SK-N-SH (cell line): ENCODE data around the gene DLX6. TPM values are rescaled to one million over a fixed set of nuclear protein-coding genes. Genes with fewer than 3 reads are reported as not detected.

Source experiments
- CTCF ChIA-PET: fragments of 300-600, 350-600 bp; formaldehyde crosslinking; extraction: SDS; loops from one replicate; lab custom pipeline; 2021; lab: Yijun Ruan, JAX
- POLR2A ChIA-PET: fragments of 350-600 bp; sonication (Branson Sonifier 250); formaldehyde crosslinking; extraction: SDS; loops from one replicate; lab custom pipeline; 2020; ENCODE audit warnings: antibody characterized with exemption, inconsistent platforms; lab: Yijun Ruan, JAX
- DNase-seq: peaks from one replicate; pipeline ENCODE4 v3.0.0; 2012
- H2AFZ ChIP-seq: fragments of 200-600 bp; sonication (generic); 2 replicates; pipeline ENCODE4 v1.8.1; 2016; ENCODE audit warnings: antibody characterized with exemption, mild to moderate bottlenecking, low read depth
- H3F3A ChIP-seq: fragments of 200-600 bp; sonication (generic); replicated peaks from 2 replicates; pipeline ENCODE3; 2016; ENCODE audit warnings: antibody characterized with exemption, mild to moderate bottlenecking; ENCODE audit not compliant: insufficient read depth
- H3K27ac ChIP-seq, 2 experiments: fragments of 200-500 bp in 1 of 2; fragments of 200-600 bp in 1 of 2; sonication (Bioruptor generic) in 1 of 2; sonication (generic), shearing (Covaris generic) in 1 of 2; 2 replicates each; pipeline versions ENCODE4 v1.5.1 to v1.6.1; 2014 to 2016; ENCODE audit warnings: low read depth in 2 of 2, inconsistent platforms in 1 of 2, low read length in 1 of 2, mild to moderate bottlenecking in 1 of 2, mixed read lengths in 1 of 2
- H3K27me3 ChIP-seq: fragments of 200-600 bp; sonication (generic), shearing (Covaris generic); 2 replicates; pipeline ENCODE4 v1.6.1; 2016; ENCODE audit warnings: mixed run types; ENCODE audit not compliant: insufficient read depth
- H3K36me3 ChIP-seq, 2 experiments: fragments of 200-500 bp in 1 of 2; fragments of 200-600 bp in 1 of 2; sonication (Bioruptor generic) in 1 of 2; sonication (generic) in 1 of 2; replicated peaks in 1 of 2; 2 replicates each; pipeline versions ENCODE3 to v1.5.1; 2014 to 2016; ENCODE audit warnings: low read length in 1 of 2, mild to moderate bottlenecking in 1 of 2; ENCODE audit not compliant: insufficient read depth in 2 of 2, control insufficient read depth in 1 of 2
- H3K4me1 ChIP-seq, 2 experiments: fragments of 200-500 bp in 1 of 2; fragments of 200-600 bp in 1 of 2; sonication (Bioruptor generic) in 1 of 2; sonication (generic), shearing (Covaris generic) in 1 of 2; 2 replicates each; pipeline versions ENCODE4 v1.5.1 to v1.6.1; 2014 to 2016; ENCODE audit warnings: low read depth in 1 of 2, low read length in 1 of 2, mixed run types in 1 of 2; ENCODE audit not compliant: insufficient read depth in 2 of 2, control insufficient read depth in 1 of 2
- H3K4me2 ChIP-seq: fragments of 200-600 bp; sonication (generic), shearing (Covaris generic); 2 replicates; pipeline ENCODE4 v1.6.1; 2017; ENCODE audit warnings: mixed run types
- H3K4me3 ChIP-seq, 2 experiments: fragments of 200-500 bp in 1 of 2; fragments of 200-600 bp in 1 of 2; sonication (Bioruptor generic) in 1 of 2; sonication (generic), shearing (Covaris generic) in 1 of 2; 2 replicates each; pipeline versions ENCODE4 v1.5.1 to v1.8.1; 2014 to 2016; ENCODE audit warnings: low read depth in 2 of 2, inconsistent platforms in 1 of 2, low read length in 1 of 2, mild to moderate bottlenecking in 1 of 2, mixed read lengths in 1 of 2, moderate library complexity in 1 of 2
- H3K79me2 ChIP-seq: fragments of 200-600 bp; sonication (generic); 2 replicates; pipeline ENCODE4 v1.8.1; 2017; ENCODE audit warnings: mild to moderate bottlenecking; ENCODE audit not compliant: insufficient read depth
- H3K9ac ChIP-seq: fragments of 200-600 bp; sonication (generic); 2 replicates; pipeline ENCODE4 v1.6.1; 2017; ENCODE audit warnings: mixed run types
- H3K9me2 ChIP-seq: fragments of 200-600 bp; sonication (generic); 2 replicates; pipeline ENCODE4 v1.6.1; 2017; ENCODE audit warnings: mixed run types
- H3K9me3 ChIP-seq: fragments of 200-600 bp; sonication (generic); 2 replicates; pipeline ENCODE4 v1.6.1; 2017; ENCODE audit warnings: mixed run types, mild to moderate bottlenecking, moderate library complexity
- H4K20me1 ChIP-seq: fragments of 200-600 bp; sonication (generic); 2 replicates; pipeline ENCODE4 v1.6.1; 2017; ENCODE audit warnings: mild to moderate bottlenecking, mixed run types; ENCODE audit not compliant: insufficient read depth
- ELF1 ChIP-seq: IDR thresholded peaks from 2 replicates; pipeline ENCODE4 v1.4.0; 2012
- EZH2phosphoT487 ChIP-seq: fragments of 200-600 bp; sonication (generic); IDR thresholded peaks from 2 replicates; pipeline ENCODE4 v1.6.1; 2017; ENCODE audit warnings: low read depth, mixed run types, mild to moderate bottlenecking, antibody characterized with exemption, moderate library complexity, borderline replicate concordance
- FOSL2 ChIP-seq: IDR thresholded peaks from 2 replicates; pipeline ENCODE4 v1.4.0; 2012; ENCODE audit warnings: low read depth, mild to moderate bottlenecking, moderate library complexity, borderline replicate concordance
- FOXM1 ChIP-seq: IDR thresholded peaks from 2 replicates; pipeline ENCODE4 v1.4.0; 2012; ENCODE audit warnings: low read depth, mild to moderate bottlenecking
- GABPA ChIP-seq: IDR thresholded peaks from 2 replicates; pipeline ENCODE4 v1.4.0; 2012; ENCODE audit warnings: low read depth, mild to moderate bottlenecking
- GATA2 ChIP-seq: sonication (generic); formaldehyde crosslinking; IDR thresholded peaks from 2 replicates; pipeline ENCODE4 v1.5.0; 2020; ENCODE audit warnings: mild to moderate bottlenecking, missing genetic modification reagents
- IRF3 ChIP-seq: fragments of 150-350 bp; IDR thresholded peaks from 2 replicates; pipeline ENCODE4 v1.6.1; 2016; ENCODE audit warnings: mild to moderate bottlenecking, low read depth, low read length
- JUND ChIP-seq: IDR thresholded peaks from 2 replicates; pipeline ENCODE4 v1.4.0; 2012
- MAX ChIP-seq: IDR thresholded peaks from 2 replicates; pipeline ENCODE4 v1.4.0; 2012; ENCODE audit warnings: low read depth
- POLR2AphosphoS5 ChIP-seq: IDR thresholded peaks from 2 replicates; pipeline ENCODE4 v1.6.1; 2012; ENCODE audit warnings: low read depth, low read length
- RCOR1 ChIP-seq: fragments of 150-350 bp; IDR thresholded peaks from 2 replicates; pipeline ENCODE4 v1.6.1; 2017; ENCODE audit warnings: antibody characterized with exemption, low read length
- SIN3A ChIP-seq: IDR thresholded peaks from 2 replicates; pipeline ENCODE4 v1.6.1; 2012; ENCODE audit warnings: low read depth, mild to moderate bottlenecking, low read length, moderate library complexity, borderline replicate concordance
- SMC3 ChIP-seq: IDR thresholded peaks from 2 replicates; pipeline ENCODE4 v1.6.1; 2012; ENCODE audit warnings: low read depth, low read length, improper control_type of control experiment
- TCF12 ChIP-seq: IDR thresholded peaks from 2 replicates; pipeline ENCODE4 v1.4.0; 2012
- TEAD4 ChIP-seq: IDR thresholded peaks from 2 replicates; pipeline ENCODE4 v1.4.0; 2012; ENCODE audit warnings: mild to moderate bottlenecking, borderline replicate concordance; ENCODE audit not compliant: insufficient read depth
- YY1 ChIP-seq: IDR thresholded peaks from 2 replicates; pipeline ENCODE4 v1.4.0; 2012; ENCODE audit warnings: low read depth, mild to moderate bottlenecking
- WGBS: methylation state at CpG from one replicate; pipeline ENCODE4 v1.1.6; 2017; ENCODE audit warnings: low lambda C conversion rate; 5-methylcytosine and 5-hydroxymethylcytosine counted together
- polyA plus RNA-seq, 3 experiments: library from polyadenylated mRNA; depleted of rRNA; stranded (reverse); fragments of >200 nt; gene quantifications; 2 replicates each; pipeline ENCODE4 v1.2.3, GENCODE V29; 2012
- TF ChIP-seq, protein P1 (sequence below): IDR thresholded peaks from 2 replicates; pipeline ENCODE4 v1.4.0; 2012; ENCODE audit warnings: low read depth, borderline replicate concordance

Gene DLX6
- polyA plus RNA-seq, 1 of the 3 experiments (the other 2 are of a cell fraction) = 0.23 TPM

DNA sequence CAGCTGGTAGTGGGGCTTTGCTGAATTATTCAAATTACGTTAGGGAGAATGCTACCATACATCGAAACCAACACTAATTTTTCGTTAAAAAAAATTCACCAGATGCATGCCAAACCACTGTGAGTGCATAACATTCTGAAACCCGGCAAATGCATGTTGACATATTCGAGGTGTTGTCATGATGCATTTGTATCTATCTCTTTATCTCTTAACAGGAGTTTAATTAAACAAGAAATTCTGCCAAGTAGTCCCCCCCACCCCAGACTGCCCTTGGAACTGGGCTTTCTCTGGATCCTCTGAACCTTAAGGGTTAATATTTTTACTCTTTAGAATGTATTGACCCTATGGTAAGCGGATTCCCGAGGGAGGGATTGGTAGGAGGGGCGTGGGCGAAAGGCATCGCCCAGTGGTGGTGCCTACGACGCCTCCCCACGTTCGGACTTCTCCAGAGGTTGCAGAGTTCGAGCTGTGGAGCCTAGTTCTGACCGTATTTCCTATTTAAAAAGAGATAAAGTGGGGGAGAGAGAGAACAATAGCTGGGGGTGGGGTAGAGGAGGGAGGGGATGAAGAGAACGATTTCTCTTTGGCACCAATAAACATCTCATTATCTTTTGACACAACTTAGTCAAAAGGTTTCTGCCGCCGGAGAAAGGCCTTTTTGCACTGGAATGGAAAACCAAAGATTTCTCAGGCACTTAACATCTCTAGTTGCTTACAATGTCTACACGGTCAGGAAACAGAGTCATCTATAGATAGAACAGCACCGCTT, 7.2 kb downstream of the DLX6 start:
- peaks cover 35% of the 10 kb centered on the region for H3K27me3 ChIP-seq
- H4K20me1 ChIP-seq = no peaks in the 10 kb centered on the region
- H3K4me2 ChIP-seq = no peak overlapping the region
- H3K9me3 ChIP-seq = no peaks in the 10 kb centered on the region
- H3K9me2 ChIP-seq = no peaks in the 10 kb centered on the region
- 69% methylated on average over 21 of the region's 21 CpGs for WGBS
- CTCF ChIA-PET = interaction anchor here (0.6 to 1.1 kb wide), 3 partner anchors 15 to 1096 kb away, joined by 3 to 4 read pairs (median 3); no protein-coding TSS in a partner anchor
- no peaks in the 10 kb centered on the region for H3K79me2 ChIP-seq
- no peak overlapping the region for H2AFZ ChIP-seq
- POLR2A ChIA-PET = interaction anchor here (1.5 kb wide), 1 partner anchor 7 kb away, joined by 4 read pairs; the partner anchor contains the start of gene DLX6
- H3K4me3 ChIP-seq = no peak overlapping the region
- H3K4me1 ChIP-seq = peaks cover 0 to 8% of the 10 kb centered on the region in 2 experiments; a peak in 3 of 4 replicates
- no peak for DNase-seq
- H3K9ac ChIP-seq = no peak overlapping the region
- no peaks in the 10 kb centered on the region for H3F3A ChIP-seq
- TF ChIP-seq FOXM1 = no peak
- no peak for TF ChIP-seq SMC3
- TF ChIP-seq EZH2phosphoT487 = no peak
- TF ChIP-seq POLR2AphosphoS5 = no peak
- TF ChIP-seq ELF1 = no peak
- no peak for TF ChIP-seq JUND
- TF ChIP-seq MAX = no peak
- no peak for TF ChIP-seq GATA2 (CRISPR knock-in tag)
- TF ChIP-seq, protein P1, sequence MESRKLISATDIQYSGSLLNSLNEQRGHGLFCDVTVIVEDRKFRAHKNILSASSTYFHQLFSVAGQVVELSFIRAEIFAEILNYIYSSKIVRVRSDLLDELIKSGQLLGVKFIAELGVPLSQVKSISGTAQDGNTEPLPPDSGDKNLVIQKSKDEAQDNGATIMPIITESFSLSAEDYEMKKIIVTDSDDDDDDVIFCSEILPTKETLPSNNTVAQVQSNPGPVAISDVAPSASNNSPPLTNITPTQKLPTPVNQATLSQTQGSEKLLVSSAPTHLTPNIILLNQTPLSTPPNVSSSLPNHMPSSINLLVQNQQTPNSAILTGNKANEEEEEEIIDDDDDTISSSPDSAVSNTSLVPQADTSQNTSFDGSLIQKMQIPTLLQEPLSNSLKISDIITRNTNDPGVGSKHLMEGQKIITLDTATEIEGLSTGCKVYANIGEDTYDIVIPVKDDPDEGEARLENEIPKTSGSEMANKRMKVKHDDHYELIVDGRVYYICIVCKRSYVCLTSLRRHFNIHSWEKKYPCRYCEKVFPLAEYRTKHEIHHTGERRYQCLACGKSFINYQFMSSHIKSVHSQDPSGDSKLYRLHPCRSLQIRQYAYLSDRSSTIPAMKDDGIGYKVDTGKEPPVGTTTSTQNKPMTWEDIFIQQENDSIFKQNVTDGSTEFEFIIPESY = no peak
- TF ChIP-seq TCF12 = no peak
- TF ChIP-seq RCOR1 = no peak
- no peak for TF ChIP-seq YY1
- TF ChIP-seq GABPA = no peak
- H3K27ac ChIP-seq = no peak overlapping the region
- peaks cover 0 to 9% of the 10 kb centered on the region in 2 experiments for H3K36me3 ChIP-seq

GRCh38 chr7:97013134-97013844, 7.9 kb downstream of the DLX6 start:
- no peaks in the 10 kb centered on the region for H3K79me2 ChIP-seq
- ChIA-PET CTCF (interaction anchor here (0.6 to 1.1 kb wide), 2 partner anchors 16 to 1097 kb away, joined by 3 read pairs; no protein-coding TSS in a partner anchor), POLR2A (interaction anchor here (1.5 kb wide), 1 partner anchor 8 kb away, joined by 4 read pairs; the partner anchor contains the start of gene DLX6)
- TF ChIP-seq GABPA (no peak), IRF3 (no peak), POLR2AphosphoS5 (no peak), YY1 (no peak), SIN3A (no peak), TCF12 (no peak), TEAD4 (no peak), GATA2 (CRISPR knock-in tag) (no peak), SMC3 (no peak), FOSL2 (no peak)
- TF ChIP-seq, protein P1 = no peak

More at GRCh38 chr7:97013134-97013844, 7.9 kb downstream of the DLX6 start:
- H3F3A ChIP-seq = no peaks in the 10 kb centered on the region
- peaks cover 0 to 9% of the 10 kb centered on the region in 2 experiments for H3K36me3 ChIP-seq
- no peak overlapping the region for H2AFZ ChIP-seq
- H3K27me3 ChIP-seq = peaks cover 35% of the 10 kb centered on the region
- WGBS = 67% methylated on average over 20 of the region's 20 CpGs
- no peak for DNase-seq
- no peak overlapping the region for H3K9ac ChIP-seq
- no peak overlapping the region for H3K27ac ChIP-seq
- H3K9me3 ChIP-seq = no peaks in the 10 kb centered on the region
- H4K20me1 ChIP-seq = no peaks in the 10 kb centered on the region
- H3K4me2 ChIP-seq = no peak overlapping the region
- H3K9me2 ChIP-seq = no peaks in the 10 kb centered on the region
- H3K4me3 ChIP-seq = no peak overlapping the region
- H3K4me1 ChIP-seq = peaks cover 0 to 8% of the 10 kb centered on the region in 2 experiments; a peak in 3 of 4 replicates
